GM18498 (cell line): Measurements from ENCODE around the gene NUP205.
"Not testable (repeated sequence)": the region's sequence is repeated elsewhere in the genome, so short reads cannot be mapped to it uniquely, and the experiment has no call there.

ENCODE experiments used
- ATAC-seq: cut with Tn5 transposase; IDR thresholded peaks from one replicate; pipeline ENCODE4 v1.9.1; 2021; ENCODE audit warnings: mild to moderate bottlenecking, moderate library complexity; ENCODE audit not compliant: unreplicated experiment

NUP205 gene

DNA sequence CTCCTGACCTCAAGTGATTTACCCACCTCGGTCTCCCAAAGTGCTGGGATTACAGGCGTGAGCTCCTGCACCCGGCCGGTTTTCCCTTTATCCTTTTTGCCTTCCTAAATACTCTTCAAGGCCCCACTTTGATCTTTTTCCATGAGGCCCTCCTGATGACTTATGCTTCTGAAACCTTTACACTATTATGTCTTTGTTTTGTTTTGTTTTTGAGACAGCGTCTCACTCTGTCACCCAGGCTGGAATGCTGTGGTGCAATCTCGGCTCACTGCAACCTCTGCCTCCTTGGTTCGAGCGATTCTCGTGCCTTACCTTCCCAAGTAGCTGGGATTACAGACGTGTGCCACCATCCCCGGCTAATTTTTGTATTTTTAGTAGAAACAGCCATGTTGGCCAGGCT is 108.4 kb downstream of the NUP205 start:
- no peak for ATAC-seq

GRCh38 chr7:135666846-135667245 is 109.1 kb downstream of the NUP205 start:
- no peak for ATAC-seq

- ATAC-seq = not testable (repeated sequence)
Measured at GRCh38 chr7:135667626-135668025, 109.9 kb downstream of the NUP205 start.

DNA sequence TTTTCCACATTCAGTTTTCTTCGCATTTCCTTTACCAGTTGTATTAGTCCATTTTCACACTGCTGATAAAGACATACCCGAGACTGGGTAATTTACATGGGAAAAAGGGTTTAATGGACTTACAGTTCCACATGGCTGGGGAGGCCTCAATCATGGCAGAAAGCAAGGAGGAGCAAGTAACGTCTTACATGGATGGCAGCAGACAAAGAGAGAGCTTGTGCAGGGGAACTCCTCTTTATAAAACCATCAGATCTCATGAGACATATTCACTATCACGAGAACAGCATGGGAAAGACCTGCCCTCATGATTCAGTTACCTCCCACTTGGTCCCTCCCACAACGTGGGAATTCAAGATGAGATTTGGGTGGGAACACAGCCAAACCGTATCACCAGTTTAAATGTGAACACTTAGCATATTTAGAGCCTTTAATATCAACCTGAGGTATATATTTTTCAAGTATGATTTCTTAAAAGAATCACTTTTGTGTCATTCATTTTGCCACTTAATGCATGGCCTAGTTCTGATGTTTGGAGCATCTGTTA is 111.2 kb downstream of the NUP205 start:
- ATAC-seq = not testable (repeated sequence)

- no peak for ATAC-seq
Measured at GRCh38 chr7:135669774-135670173, 112.1 kb downstream of the NUP205 start.

DNA sequence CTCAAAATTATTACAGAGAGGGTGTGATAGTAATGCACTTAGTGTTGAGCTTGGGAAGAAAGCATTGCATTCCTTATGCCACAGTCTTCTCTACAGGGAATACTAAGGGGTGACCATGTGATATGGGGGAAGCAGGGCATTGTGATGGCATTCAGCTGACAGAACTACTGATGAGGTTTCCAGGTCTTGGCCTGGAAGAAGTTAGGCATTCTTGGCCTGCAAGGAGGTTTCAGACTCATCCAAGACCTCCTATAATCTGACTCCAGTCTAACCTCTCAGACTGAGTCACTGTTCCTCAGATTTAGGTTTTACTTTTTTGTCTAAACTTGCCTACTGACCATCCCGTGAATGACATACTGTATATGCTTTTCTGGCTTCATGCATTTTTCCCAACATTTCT is 112.5 kb downstream of the NUP205 start:
- no peak for ATAC-seq

DNA sequence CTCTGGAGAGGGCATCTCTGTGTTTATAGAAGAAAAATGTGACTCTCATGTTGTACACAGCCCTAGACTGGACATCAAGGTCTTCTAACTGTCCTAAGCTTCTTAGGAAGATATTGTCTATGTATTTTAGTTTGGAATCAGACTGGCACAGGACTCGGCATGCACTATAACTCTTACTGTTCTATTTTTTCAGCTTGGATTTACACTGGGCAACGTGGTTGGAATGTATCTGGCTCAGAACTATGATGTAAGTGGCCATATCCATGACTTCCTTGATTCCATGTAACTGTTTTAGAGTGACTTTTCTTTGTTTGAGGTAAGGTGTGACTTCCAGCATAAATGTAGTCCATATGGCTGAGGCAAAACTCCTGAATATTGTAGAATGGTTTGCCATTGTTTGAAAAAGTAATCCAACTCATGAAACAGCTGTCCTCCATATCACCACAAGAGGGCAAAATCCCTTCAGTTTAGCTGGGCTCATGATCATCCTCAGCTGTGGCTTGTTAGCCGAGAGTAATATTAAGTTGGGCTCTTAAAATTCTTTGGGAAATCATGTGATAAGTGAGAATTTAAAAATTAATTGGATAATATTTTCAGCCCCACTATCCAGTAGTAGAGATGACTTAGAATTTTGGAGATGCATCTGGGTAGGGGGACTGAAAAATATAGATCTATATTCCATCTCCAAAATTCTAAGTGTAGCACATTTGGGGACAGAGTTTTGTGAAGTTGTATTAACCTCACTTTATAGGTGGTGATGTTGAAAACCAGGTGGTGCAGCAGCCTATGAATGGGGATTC is 115.0 kb downstream of the NUP205 start:
- ATAC-seq = peak; percentile 80

DNA sequence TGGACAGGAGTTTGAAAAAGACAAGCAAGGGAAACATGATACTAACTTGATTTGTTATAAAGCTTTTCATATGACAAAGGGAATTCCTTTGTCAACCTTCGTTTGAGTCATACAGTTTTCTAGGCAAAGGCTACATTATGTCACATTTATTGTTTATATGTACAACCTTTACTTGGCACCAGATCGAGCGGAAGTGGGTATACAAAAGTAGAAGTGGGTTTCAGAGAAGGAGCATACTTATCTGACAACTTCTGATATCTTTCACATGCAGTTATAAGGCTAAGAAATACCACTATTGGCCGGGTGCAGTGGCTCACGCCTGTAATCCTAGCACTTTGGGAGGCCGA is 115.6 kb downstream of the NUP205 start:
- no peak for ATAC-seq

- ATAC-seq = no peak
Measured at GRCh38 chr7:135678612-135679575, 121.2 kb downstream of the NUP205 start.

DNA sequence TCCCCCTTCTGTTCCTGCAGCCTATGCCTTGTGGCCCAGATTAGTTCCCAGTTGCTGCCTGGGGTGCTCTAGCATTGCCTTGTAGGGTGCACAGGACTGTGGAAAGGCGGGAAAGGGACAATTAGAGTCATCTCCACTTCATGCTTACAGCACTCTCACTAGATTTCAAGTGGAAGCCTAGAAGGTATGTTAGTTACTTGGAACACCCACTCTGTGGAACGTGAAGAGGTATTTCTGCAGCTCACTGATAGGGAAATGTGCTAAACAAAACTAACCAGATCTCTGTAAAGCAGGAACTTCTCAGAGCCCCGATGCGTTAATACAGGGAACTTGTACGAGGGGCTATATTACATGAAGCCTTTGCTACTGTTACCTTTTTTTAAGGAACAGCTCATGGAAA is 124.0 kb downstream of the NUP205 start:
- no peak for ATAC-seq

- no peak for ATAC-seq
Measured at GRCh38 chr7:135682191-135682590, 124.5 kb downstream of the NUP205 start.

- no peak for ATAC-seq
Measured at GRCh38 chr7:135683609-135684008, 125.9 kb downstream of the NUP205 start.

DNA sequence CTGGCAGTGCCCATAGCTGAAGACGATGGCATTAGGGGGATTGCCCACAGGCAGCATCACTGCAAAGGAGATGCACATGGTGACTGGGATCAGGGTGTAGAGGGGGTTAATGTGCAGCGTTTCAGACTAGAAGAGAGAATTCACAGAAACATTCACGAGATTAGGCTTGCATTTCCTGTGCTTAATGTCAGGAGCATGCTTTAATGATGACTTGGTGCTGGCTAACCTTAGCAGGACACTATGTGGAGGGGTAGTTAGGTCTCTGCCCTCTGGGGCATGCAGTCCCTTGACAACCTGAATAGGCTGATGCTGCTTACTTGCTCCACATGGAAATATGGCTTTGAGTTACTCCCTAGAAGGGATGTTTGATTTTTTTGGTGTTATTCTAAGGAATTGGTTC is 126.4 kb downstream of the NUP205 start:
- ATAC-seq = no peak

GRCh38 chr7:135684699-135685098 is 127.0 kb downstream of the NUP205 start:
- no peak for ATAC-seq

DNA sequence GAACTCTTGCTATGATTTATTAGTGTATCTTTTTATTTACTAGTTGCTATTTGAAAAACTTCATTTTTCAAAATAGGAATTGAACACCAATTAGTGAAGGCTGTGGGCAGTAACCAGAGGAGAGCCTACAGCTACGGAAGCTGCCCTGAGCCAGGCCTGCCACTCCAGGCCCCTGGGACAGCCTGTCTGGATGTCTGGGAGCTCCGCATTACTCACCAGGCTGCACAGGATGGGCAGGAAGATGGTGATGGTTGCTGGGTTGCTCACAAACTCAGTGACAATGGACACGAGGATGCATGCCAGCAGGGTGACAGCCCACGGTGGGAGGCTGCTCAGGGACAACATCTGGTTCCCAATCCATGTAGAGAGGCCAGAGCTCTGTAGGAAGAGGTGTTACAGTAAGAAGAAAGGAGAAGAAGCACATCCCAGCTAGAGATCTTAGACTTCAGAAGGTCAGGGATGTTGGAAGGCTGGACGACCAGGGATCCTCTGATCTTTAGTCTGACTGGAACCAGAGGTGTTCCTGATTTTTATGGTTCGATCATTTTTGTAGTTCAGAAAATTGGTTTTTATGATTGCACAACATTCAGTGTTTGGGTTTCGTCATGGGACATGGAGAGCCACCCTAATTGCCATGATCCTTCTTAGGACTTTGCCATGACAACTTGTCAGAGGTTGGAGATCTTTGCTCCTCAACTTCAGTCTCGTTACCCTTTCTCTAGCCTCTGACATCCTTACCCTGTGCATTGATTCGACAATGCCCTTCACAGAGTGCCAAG is 127.8 kb downstream of the NUP205 start:
- ATAC-seq = no peak

GRCh38 chr7:135687466-135687865 is 129.7 kb downstream of the NUP205 start:
- no peak for ATAC-seq

GRCh38 chr7:135690566-135690965 is 132.8 kb downstream of the NUP205 start:
- no peak for ATAC-seq

DNA sequence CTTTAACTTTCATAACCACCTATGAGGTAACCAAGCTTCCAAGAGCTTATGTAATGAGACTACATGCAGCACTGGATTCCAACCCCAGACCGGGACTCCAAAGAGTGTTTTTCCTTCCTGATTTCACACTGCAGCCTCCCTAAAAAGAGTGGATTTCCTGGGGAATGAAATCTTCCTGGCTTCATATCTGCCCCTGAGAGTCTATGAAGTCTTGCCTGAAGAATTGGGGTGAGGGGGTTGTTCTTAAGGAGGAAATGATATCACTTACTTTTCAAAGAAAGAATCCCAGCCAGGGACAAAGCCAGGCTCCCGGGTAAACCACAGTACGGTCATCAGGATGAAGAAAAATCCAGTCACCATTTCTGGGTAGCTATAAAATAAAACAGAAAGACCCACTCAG is 134.3 kb downstream of the NUP205 start:
- no peak for ATAC-seq

GRCh38 chr7:135692606-135693005 is 134.9 kb downstream of the NUP205 start:
- not testable (repeated sequence) for ATAC-seq

DNA sequence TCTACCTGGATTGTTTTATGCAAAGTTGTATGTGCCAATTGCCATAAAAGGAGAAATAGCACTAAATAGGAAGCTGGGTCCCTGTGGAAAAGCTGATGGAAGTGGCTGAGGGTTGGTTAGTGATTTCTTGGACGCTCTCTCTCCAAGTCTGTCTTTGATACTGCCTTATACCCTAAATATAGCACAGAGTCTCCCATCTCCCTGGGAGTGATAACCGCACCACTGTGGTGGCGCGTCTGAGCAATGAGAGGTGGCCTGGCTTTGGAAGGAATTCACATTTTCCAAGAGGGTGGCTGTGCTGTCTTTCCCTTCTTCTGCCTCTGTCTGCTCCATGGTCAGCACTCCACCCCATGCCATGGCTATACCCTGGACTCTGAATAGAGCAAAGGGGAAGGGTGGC is 135.8 kb downstream of the NUP205 start:
- no peak for ATAC-seq
